HEK293 (cell line): ENCODE data around the gene CWF19L1.

Experiments used
- CTCF ChIP-seq: fragments of 450-650 bp; formaldehyde crosslinking; IDR thresholded peaks from 2 replicates; pipeline ENCODE4 v1.5.1; 2016; ENCODE audit warnings: missing biosample characterization, missing genetic modification characterization
- KLF9 ChIP-seq: fragments of 450-650 bp; formaldehyde crosslinking; IDR thresholded peaks from 2 replicates; pipeline ENCODE4 v1.5.1; 2016; ENCODE audit warnings: missing biosample characterization, missing genetic modification characterization, low read depth
- PRDM1 ChIP-seq: fragments of 450-650 bp; formaldehyde crosslinking; IDR thresholded peaks from 2 replicates; pipeline ENCODE4; 2016; ENCODE audit warnings: missing biosample characterization, missing genetic modification characterization
- SALL2 ChIP-seq: fragments of 450-650 bp; formaldehyde crosslinking; IDR thresholded peaks from 2 replicates; pipeline ENCODE4 v1.5.0; 2017; ENCODE audit warnings: missing biosample characterization, mild to moderate bottlenecking, missing genetic modification characterization, borderline replicate concordance
- ZBTB17 ChIP-seq: fragments of 450-650 bp; formaldehyde crosslinking; IDR thresholded peaks from 2 replicates; pipeline ENCODE4 v1.5.1; 2016; ENCODE audit warnings: missing biosample characterization, missing genetic modification characterization
- ZNF266 ChIP-seq: fragments of 450-650 bp; formaldehyde crosslinking; IDR thresholded peaks from 2 replicates; pipeline ENCODE4 v1.5.1; 2016; ENCODE audit warnings: missing biosample characterization, missing genetic modification characterization, low read depth
- ZNF398 ChIP-seq: fragments of 450-650 bp; formaldehyde crosslinking; IDR thresholded peaks from 2 replicates; pipeline ENCODE4 v1.5.1; 2017; ENCODE audit warnings: missing biosample characterization, missing genetic modification characterization
- ZNF561 ChIP-seq: fragments of 450-650 bp; IDR thresholded peaks from 2 replicates; pipeline ENCODE4 v1.5.1; 2018; ENCODE audit warnings: missing biosample characterization, missing genetic modification characterization, borderline replicate concordance
- ZNF704 ChIP-seq: fragments of 450-650 bp; formaldehyde crosslinking; IDR thresholded peaks from 2 replicates; pipeline ENCODE4 v1.5.1; 2016; ENCODE audit warnings: missing biosample characterization, missing genetic modification characterization
- ZNF791 ChIP-seq: fragments of 450-650 bp; formaldehyde crosslinking; IDR thresholded peaks from 2 replicates; pipeline ENCODE4 v1.5.1; 2016; ENCODE audit warnings: missing biosample characterization, missing genetic modification characterization

GRCh38 chr10:100297242-100297641 is 29.8 kb upstream of the CWF19L1 start:
- TF ChIP-seq CTCF (tag by site-specific recombination) (no peak), SALL2 (no peak), ZNF398 (tag by site-specific recombination) (no peak), KLF9 (no peak), ZNF791 (no peak), ZNF561 (tag by site-specific recombination) (no peak), ZNF704 (tag by site-specific recombination) (no peak), ZNF266 (tag by site-specific recombination) (no peak), PRDM1 (tag by site-specific recombination) (no peak), ZBTB17 (tag by site-specific recombination) (no peak)
